ENCODE measurements around the gene CCDC60.

GRCh38 chr12:119302451-119303080 lies 32.0 kb upstream of the CCDC60 start:
- no peak for TF ChIP-seq EZH2 (IDR thresholded peaks at IDR 0.05; ENCODE audit: insufficient read depth, poor library complexity, severe bottlenecking)
- no peak for TF ChIP-seq EZH2phosphoT487 (IDR thresholded peaks at IDR 0.05; ENCODE audit: insufficient read depth, low read depth)

Data from GM23248 (cell line).